Measurements from ENCODE around the gene OR2T4.

Gene OR2T4

GRCh38 chr1:248361121-248361715 lies at the start of gene OR2T4:
TSS of gene OR2T4 (plus strand) at chr1:248361665. CDS start at chr1:248361665, 0 bp downstream.
- DNase-seq (ENCODE audit: low spot score), result no peak

DNA sequence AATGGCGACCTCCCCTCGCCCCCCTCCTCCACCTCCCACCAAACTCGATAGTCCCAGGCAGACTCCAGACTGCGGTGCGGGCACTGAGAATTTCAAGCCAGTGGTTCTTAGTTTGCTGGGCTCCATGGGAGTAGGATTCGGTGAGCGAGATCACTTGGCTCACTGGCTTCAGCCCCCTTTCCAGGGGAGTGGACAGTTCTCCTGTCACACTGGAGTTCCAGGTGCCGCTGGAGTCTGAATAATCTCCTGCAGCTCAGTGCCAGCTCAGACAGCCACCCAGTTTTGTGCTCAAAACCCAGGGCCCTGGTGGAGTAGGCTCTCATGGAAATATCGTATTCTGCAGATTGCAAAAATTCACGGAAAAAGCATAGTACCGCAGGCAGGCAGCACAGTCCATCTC lies 44.7 kb upstream of the OR2T4 start:
- no peak for DNase-seq (ENCODE audit: low spot score)

DNA sequence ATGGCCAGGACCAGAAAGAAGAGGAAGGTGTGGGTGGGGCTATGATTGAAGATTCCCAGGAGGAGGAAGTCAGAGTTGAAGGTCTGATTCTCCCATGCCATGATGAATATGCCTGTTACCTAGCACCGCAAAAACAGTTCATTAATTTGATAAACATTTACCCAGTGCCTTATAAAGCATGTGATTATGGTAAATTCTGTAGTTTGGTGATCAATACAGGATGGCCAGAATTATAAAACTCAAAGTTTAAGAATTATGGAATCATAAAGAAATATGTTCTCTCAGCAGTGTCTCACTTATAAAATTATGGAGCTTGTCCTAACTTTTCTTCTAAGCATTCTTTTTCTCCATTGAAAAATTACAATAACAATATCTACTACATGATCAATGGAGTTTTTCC lies 37.0 kb upstream of the OR2T4 start, which contains the start of gene OR2M7:
Gene OR2M7, minus strand, starts transcription at position 101 of the 400 bp plus-strand sequence. Its CDS starts 0 bp downstream, at position 101.
- no peak for DNase-seq (ENCODE audit: low spot score)

- DNase-seq (ENCODE audit: low spot score), result no peak
Measured at GRCh38 chr1:248343451-248343850, 18.0 kb upstream of the OR2T4 start.

DNA sequence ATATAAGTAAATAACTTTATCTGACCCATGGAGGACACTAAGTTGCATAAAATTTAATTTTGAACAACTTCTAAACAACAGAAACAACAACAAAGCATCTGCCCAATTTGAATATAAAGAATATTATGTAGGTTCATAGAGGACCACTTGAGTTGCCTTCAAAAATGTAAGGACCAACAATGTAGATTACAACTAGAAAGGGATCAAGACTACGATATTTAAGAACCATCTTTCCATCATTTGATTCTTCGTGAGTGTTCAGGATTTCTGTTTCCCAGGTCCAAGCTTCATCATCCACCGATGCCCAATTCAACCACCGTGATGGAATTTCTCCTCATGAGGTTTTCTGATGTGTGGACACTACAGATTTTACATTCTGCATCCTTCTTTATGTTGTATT lies 13.0 kb upstream of the OR2T4 start, which contains the start of gene OR14C36:
Gene OR14C36, plus strand, starts transcription at position 301 of the 400 bp plus-strand sequence. Its CDS starts 0 bp downstream, at position 301.
- no peak for DNase-seq (ENCODE audit: low spot score)

DNA sequence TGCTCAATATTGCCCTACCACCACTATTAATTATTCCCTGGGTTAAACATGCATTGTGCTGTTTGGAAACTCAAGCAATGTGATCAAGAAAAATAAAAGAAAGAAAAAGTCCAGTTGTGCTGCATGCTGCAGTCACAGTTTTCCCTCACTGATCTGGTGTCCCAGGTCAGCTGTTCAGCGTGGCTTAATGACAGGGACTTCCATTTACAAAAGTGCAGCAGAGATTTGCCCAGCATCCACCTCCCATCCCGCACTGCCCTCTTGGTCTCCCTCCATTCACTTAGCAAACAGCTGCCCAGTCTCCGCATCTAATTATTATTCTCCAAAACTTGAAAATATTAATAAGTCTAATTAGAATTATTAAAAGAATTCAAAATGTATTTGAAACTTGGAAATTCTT lies 2.0 kb upstream of the OR2T4 start:
- no peak for DNase-seq (ENCODE audit: low spot score)

- no peak for DNase-seq (ENCODE audit: low spot score)
Measured at GRCh38 chr1:248366609-248367008, 5.1 kb downstream of the OR2T4 start.

GRCh38 chr1:248372394-248372793 lies 10.9 kb downstream of the OR2T4 start:
- no peak for DNase-seq (ENCODE audit: low spot score)

DNA sequence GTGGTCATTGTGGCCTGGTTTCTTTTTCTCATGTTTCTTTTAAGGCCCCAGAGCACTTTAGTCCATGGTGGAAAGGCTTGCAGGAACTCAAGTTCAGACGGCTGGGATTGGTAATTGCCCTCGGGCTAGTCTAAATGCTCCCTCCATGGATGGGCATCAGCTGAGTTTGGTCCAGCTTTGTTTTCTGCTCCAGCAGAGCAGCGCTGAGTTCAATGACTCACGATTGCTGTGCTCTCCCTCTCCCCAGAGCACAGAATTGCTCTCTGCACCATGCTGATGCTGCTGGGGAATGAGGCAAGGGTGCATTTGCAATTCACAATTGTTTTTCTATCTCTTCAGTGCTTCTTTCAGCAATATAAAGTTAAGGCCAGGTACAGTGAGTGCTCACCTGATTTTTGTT lies 12.3 kb downstream of the OR2T4 start:
- no peak for DNase-seq (ENCODE audit: low spot score)

- DNase-seq (ENCODE audit: low spot score), result no peak
Measured at GRCh38 chr1:248375446-248375845, 14.0 kb downstream of the OR2T4 start, which contains the start of gene OR2T6. TSS of gene OR2T6 (plus strand) at chr1:248375746. CDS start at chr1:248387609, 11,863 bp downstream.

- DNase-seq (ENCODE audit: low spot score), result no peak
Measured at GRCh38 chr1:248376916-248377315, 15.5 kb downstream of the OR2T4 start.

- DNase-seq (ENCODE audit: low spot score), result no peak
Measured at GRCh38 chr1:248380854-248381253, 19.4 kb downstream of the OR2T4 start.

- DNase-seq (ENCODE audit: low spot score), result no peak
Measured at GRCh38 chr1:248388426-248388825, 27.0 kb downstream of the OR2T4 start.

- no peak for DNase-seq (ENCODE audit: low spot score)
Measured at GRCh38 chr1:248393050-248393449, 31.6 kb downstream of the OR2T4 start.

DNA sequence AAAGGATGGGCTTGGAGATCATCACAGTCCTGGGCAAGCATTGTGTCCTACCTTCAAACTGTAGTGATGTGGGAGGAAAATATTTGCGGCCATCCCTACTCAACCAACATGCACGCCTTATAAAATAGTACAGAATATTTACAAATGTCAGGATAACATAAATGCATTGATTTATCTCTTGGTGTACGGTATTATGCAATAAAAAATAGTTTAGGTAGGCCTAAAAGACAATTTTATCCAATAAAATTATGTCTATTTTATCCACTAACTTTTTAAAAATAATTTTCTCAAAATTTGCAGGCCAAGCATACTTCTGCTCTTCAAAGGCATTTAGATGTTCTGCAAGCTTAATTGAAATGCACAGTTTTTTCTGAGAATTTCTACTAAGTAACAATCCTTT lies 41.3 kb downstream of the OR2T4 start, which contains the start of gene OR2T1:
Gene OR2T1, plus strand, starts transcription at position 301 of the 400 bp plus-strand sequence. CDS start 3,100 bp downstream, outside the sequence.
- no peak for DNase-seq (ENCODE audit: low spot score)

DNA sequence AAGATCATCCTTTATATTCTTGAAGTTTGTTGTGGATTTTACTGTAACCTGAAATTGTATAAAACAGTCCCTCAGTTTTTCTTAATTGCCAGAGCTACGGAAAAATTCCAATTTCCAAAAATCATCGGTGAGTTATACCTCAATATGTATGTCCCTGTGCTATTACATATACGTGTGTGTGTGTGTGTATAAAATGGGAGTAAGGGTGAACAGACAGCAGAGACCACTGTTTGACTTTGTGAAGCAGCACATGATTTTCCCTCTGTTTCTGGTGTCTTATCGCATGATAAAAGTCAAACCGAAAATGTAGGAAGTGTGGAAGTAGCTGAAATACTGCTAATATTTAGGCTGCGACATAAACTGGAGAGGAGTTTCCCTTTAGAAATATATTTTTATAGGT lies 42.6 kb downstream of the OR2T4 start:
- DNase-seq (ENCODE audit: low spot score), result no peak

GRCh38 chr1:248406721-248407692 lies 45.5 kb downstream of the OR2T4 start:
- DNase-seq (ENCODE audit: low spot score), result no peak

Data from GM03348 (cell line).